BLaER1 treated with 17β-estradiol and CSF1 and Interleukin-3, amounts not matched to agents 10 nM and 100 nM (cell line): ENCODE measurements around the gene KRTAP4-16.
"Not testable (repeated sequence)": the region's sequence is repeated elsewhere in the genome, so short reads cannot be mapped to it uniquely, and the experiment has no call there.

Source experiments
- H3K27ac ChIP-seq, 11 experiments: shearing (Covaris generic); formaldehyde crosslinking; 2 replicates each; pipeline ENCODE4 v1.8.1; 2022
- H3K27me3 ChIP-seq, 11 experiments: shearing (Covaris generic); formaldehyde crosslinking; 2 replicates each; pipeline ENCODE4 v1.8.1; 2022
- H3K36me3 ChIP-seq, 11 experiments: shearing (Covaris generic); formaldehyde crosslinking; 2 replicates each; pipeline ENCODE4 v1.8.1; 2022
- H3K4me1 ChIP-seq, 10 experiments: shearing (Covaris generic); formaldehyde crosslinking; 2 replicates each; pipeline ENCODE4 v1.8.1; 2022
- H3K4me2 ChIP-seq, 11 experiments: shearing (Covaris generic); formaldehyde crosslinking; 2 replicates each; pipeline ENCODE4 v1.8.1; 2022
- H3K4me3 ChIP-seq, 10 experiments: shearing (Covaris generic); formaldehyde crosslinking; 2 replicates each; pipeline ENCODE4 v1.8.1; 2022
- H3K9ac ChIP-seq, 11 experiments: shearing (Covaris generic); formaldehyde crosslinking; 2 replicates each; pipeline ENCODE4 v1.8.1; 2022
- H3K9me3 ChIP-seq, 11 experiments: shearing (Covaris generic); formaldehyde crosslinking; replicated peaks in 1 of 11; 2 replicates each; pipeline ENCODE4 v1.8.1; 2022
- H4K20me1 ChIP-seq, 11 experiments: shearing (Covaris generic); formaldehyde crosslinking; 2 replicates each; pipeline ENCODE4 v1.8.1; 2022
- Cebpa-rat ChIP-seq, 11 experiments: shearing (Covaris generic); IDR thresholded peaks; 2 replicates each; pipeline ENCODE4 v1.8.1; 2022

Gene KRTAP4-16

DNA sequence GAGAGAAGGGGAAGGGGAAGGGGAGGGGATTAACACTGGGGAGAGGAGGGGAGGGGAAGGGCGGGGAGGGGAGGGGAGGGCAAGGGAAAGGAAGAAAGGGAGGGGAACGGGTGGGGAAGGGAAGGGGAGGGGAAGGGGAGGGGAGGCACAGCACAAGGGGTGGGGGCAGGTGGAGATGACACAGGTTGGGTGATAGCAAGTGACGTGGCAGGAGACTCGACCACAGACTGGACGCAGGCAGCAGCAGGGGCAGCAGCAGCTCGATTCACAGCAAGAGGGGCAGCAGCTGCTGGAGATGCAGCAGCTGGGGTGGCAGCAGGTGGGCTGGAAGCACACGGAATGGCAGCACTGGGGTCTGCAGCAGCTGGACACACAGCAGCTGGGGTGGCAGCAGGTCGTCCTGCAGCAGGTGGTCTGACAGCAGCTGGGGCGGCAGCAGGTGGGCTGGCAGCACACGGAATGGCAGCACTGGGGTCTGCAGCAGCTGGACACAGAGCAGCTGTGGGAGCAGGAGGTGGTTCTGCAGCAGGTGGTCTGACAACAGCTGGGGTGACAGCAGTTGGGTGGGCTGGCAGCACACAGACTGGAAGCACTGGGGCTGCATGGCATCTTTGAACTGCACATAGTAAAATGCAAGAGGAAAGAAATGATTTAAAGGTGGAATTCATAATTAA, at the start of gene KRTAP4-16:
TSS of gene KRTAP4-16 (minus strand) at position 624 of the 674 bp plus-strand sequence. CDS start at position 624, 0 bp downstream.
- Histone ChIP-seq H3K9ac (no peak within 1 kb of the TSS), H3K9me3 (no peaks in the 10 kb centered on the region; a peak in 2 of 22 replicates), H3K4me1 (peaks cover 9 to 11% (median 11%) of the 10 kb centered on the region in 10 experiments), H3K4me2 (no peak within 1 kb of the TSS), H3K27me3 (no peaks in the 10 kb centered on the region), H3K36me3 (no peaks in the 10 kb centered on the region), H3K27ac (no peak within 1 kb of the TSS), H3K4me3 (no peak within 1 kb of the TSS), H4K20me1 (no peaks in the 10 kb centered on the region)
- no peak for TF ChIP-seq Cebpa-rat (IDR thresholded peaks at IDR 0.05)

- no peak for TF ChIP-seq Cebpa-rat (IDR thresholded peaks at IDR 0.05)
- H3K27me3 ChIP-seq: no peaks in the 10 kb centered on the region
- no peak overlapping the region for H3K9ac ChIP-seq
- no peaks in the 10 kb centered on the region for H4K20me1 ChIP-seq
- H3K4me3 ChIP-seq: no peak overlapping the region
- no peak overlapping the region for H3K4me2 ChIP-seq
- no peaks in the 10 kb centered on the region for H3K9me3 ChIP-seq
- peaks cover 0 to 14% (median 0%) of the 10 kb centered on the region in 10 experiments; a peak in 4 of 20 replicates for H3K4me1 ChIP-seq
- no peaks in the 10 kb centered on the region for H3K36me3 ChIP-seq
- no peak overlapping the region for H3K27ac ChIP-seq
Observed at GRCh38 chr17:41151525-41151924, 49.5 kb upstream of the KRTAP4-16 start.

DNA sequence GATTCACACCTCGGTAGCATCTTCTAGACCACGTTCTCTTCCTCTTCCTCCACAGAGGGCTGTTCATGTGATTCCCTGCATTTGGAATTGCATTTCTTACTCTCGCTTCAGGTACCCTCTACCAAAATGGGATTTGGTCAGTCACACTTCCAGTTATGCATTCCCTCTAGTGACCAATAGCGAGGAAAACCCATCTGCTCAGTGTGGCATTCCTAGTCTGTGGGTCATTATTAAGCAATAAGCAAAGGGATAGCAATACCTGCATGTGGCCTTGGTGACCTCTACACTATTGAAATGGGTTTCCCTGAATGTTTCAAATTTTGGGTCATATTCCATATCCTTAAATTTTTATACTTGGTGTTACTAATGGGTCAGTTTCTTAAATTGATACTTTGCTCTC, 48.0 kb upstream of the KRTAP4-16 start:
- no peak overlapping the region for H3K9ac ChIP-seq
- TF ChIP-seq Cebpa-rat (IDR thresholded peaks at IDR 0.05): no peak
- H3K27ac ChIP-seq: no peak overlapping the region
- no peak overlapping the region for H3K4me2 ChIP-seq
- H3K9me3 ChIP-seq: 0 out of 22 replicates have a peak, but pooled peaks cover 0 to 3% (median 0%) of the 10 kb centered on the region in 11 experiments
- H3K36me3 ChIP-seq: no peaks in the 10 kb centered on the region
- no peaks in the 10 kb centered on the region for H4K20me1 ChIP-seq
- no peak overlapping the region for H3K4me3 ChIP-seq
- no peaks in the 10 kb centered on the region for H3K27me3 ChIP-seq
- H3K4me1 ChIP-seq: peaks cover 0 to 14% (median 0%) of the 10 kb centered on the region in 10 experiments; a peak in 4 of 20 replicates

DNA sequence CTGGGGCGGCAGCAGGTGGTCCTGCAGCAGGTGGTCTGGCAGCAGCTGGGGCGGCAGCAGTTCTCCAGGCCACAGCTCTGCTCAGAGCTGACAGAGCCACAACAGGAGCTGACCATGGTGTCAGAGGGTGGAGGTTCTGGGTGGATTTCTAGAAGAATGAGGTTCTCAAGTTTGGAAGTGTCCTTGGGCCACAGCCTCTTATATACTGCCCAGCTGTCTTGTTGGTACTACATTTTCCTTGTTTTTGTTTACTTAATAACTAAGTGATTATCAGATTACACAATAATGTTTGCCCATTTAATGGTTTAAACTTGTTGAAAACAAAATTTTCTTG, 47.6 kb upstream of the KRTAP4-16 start, which contains the start of gene KRTAP4-5:
TSS of gene KRTAP4-5 (minus strand) at position 174 of the 334 bp plus-strand sequence. CDS start at position 116, 58 bp downstream.
- Histone ChIP-seq H3K4me1 (peaks cover 0 to 14% (median 0%) of the 10 kb centered on the region in 10 experiments; a peak in 4 of 20 replicates), H3K27ac (no peak within 1 kb of the TSS), H3K4me3 (no peak within 1 kb of the TSS), H3K27me3 (no peaks in the 10 kb centered on the region), H3K9ac (no peak within 1 kb of the TSS), H3K9me3 (peaks cover 0 to 6% (median 0%) of the 10 kb centered on the region in 11 experiments; a peak in 1 of 22 replicates), H3K36me3 (no peaks in the 10 kb centered on the region), H4K20me1 (no peaks in the 10 kb centered on the region), H3K4me2 (no peak within 1 kb of the TSS)
- no peak for TF ChIP-seq Cebpa-rat (IDR thresholded peaks at IDR 0.05)

GRCh38 chr17:41148971-41149651, 47.1 kb upstream of the KRTAP4-16 start:
- not testable (repeated sequence) for H4K20me1 ChIP-seq, H3K27me3 ChIP-seq, H3K4me2 ChIP-seq, H3K4me3 ChIP-seq, H3K36me3 ChIP-seq, H3K27ac ChIP-seq, H3K4me1 ChIP-seq, H3K9ac ChIP-seq
- H3K9me3 ChIP-seq: peaks cover 4 to 11% (median 5%) of the 10 kb centered on the region in 11 experiments

DNA sequence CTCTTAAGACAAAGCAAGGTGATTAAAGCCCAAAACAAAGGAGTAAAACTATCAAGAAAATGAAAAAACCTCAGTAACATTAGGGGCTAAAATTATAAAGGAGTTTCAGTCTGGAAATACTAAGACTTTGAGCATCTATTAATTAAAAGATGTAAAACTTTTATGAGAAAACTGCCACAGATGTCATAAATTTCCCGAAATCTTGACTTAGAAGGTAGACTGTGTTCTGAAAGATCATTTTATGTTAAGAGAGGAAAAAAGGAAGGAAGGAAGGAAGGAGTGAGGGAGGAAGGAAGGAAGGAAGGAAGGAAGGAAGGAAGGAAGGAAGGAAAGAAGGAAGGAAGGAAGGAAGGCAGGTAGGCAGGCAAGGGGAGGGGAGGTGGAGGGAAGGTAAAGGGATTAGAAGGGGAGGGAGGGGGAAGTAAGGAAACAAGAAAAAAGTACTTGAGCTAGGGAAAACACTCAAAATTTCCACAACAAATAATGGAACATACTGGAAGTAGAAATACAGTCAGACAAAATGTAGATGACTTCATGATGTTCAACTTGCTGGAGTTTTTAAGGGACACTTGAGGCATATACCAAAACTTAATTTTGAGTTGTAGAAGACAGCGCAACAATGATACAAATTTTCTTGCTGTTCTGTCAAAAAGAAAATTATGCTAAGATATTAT, 45.7 kb upstream of the KRTAP4-16 start:
- Histone ChIP-seq H4K20me1 (no peaks in the 10 kb centered on the region), H3K27ac (no peak overlapping the region), H3K4me3 (no peak overlapping the region), H3K27me3 (no peaks in the 10 kb centered on the region), H3K9ac (no peak overlapping the region), H3K4me2 (no peak overlapping the region), H3K36me3 (peaks cover 0 to 3% (median 0%) of the 10 kb centered on the region in 11 experiments; a peak in 1 of 22 replicates), H3K4me1 (no peaks in the 10 kb centered on the region), H3K9me3 (peaks cover 18 to 25% (median 19%) of the 10 kb centered on the region in 11 experiments)
- TF ChIP-seq Cebpa-rat (IDR thresholded peaks at IDR 0.05): no peak

GRCh38 chr17:41145261-41145660, 43.3 kb upstream of the KRTAP4-16 start:
- H3K4me3 ChIP-seq: no peak overlapping the region
- H3K9ac ChIP-seq: no peak overlapping the region
- H3K4me2 ChIP-seq: no peak overlapping the region

GRCh38 chr17:41144846-41145245, 42.8 kb upstream of the KRTAP4-16 start:
- Histone ChIP-seq H3K9ac (no peak overlapping the region), H3K36me3 (peaks cover 0 to 3% (median 0%) of the 10 kb centered on the region in 11 experiments; a peak in 1 of 22 replicates), H3K27me3 (no peaks in the 10 kb centered on the region), H3K4me3 (no peak overlapping the region), H3K9me3 (peaks cover 44 to 53% (median 47%) of the 10 kb centered on the region in 11 experiments), H3K4me1 (peaks cover 0 to 5% (median 0%) of the 10 kb centered on the region in 10 experiments; a peak in 2 of 20 replicates), H4K20me1 (no peaks in the 10 kb centered on the region), H3K27ac (no peak overlapping the region), H3K4me2 (no peak overlapping the region)
- no peak for TF ChIP-seq Cebpa-rat (IDR thresholded peaks at IDR 0.05)

More at GRCh38 chr17:41145261-41145660, 43.3 kb upstream of the KRTAP4-16 start:
- no peak overlapping the region for H3K27ac ChIP-seq
- H3K27me3 ChIP-seq: no peaks in the 10 kb centered on the region
- peaks cover 0 to 3% (median 0%) of the 10 kb centered on the region in 11 experiments; a peak in 1 of 22 replicates for H3K36me3 ChIP-seq
- H3K4me1 ChIP-seq: peaks cover 0 to 5% (median 0%) of the 10 kb centered on the region in 10 experiments; a peak in 2 of 20 replicates
- H4K20me1 ChIP-seq: no peaks in the 10 kb centered on the region
- H3K9me3 ChIP-seq: peaks cover 40 to 49% (median 43%) of the 10 kb centered on the region in 11 experiments
- TF ChIP-seq Cebpa-rat (IDR thresholded peaks at IDR 0.05): no peak

GRCh38 chr17:41141361-41141760, 39.4 kb upstream of the KRTAP4-16 start:
- no peak for TF ChIP-seq Cebpa-rat (IDR thresholded peaks at IDR 0.05)

More at GRCh38 chr17:41141361-41141760, 39.4 kb upstream of the KRTAP4-16 start:
- no peak overlapping the region for H3K9ac ChIP-seq
- no peaks in the 10 kb centered on the region for H3K27me3 ChIP-seq
- H3K27ac ChIP-seq: no peak overlapping the region
- H3K4me3 ChIP-seq: no peak overlapping the region
- H3K9me3 ChIP-seq: peaks cover 58 to 78% (median 71%) of the 10 kb centered on the region in 11 experiments
- H4K20me1 ChIP-seq: no peaks in the 10 kb centered on the region
- H3K4me1 ChIP-seq: peaks cover 0 to 5% (median 0%) of the 10 kb centered on the region in 10 experiments; a peak in 2 of 20 replicates
- H3K4me2 ChIP-seq: no peak overlapping the region
- H3K36me3 ChIP-seq: peaks cover 0 to 3% (median 0%) of the 10 kb centered on the region in 11 experiments; a peak in 1 of 22 replicates
